Stimulated activated CD8-positive, alpha-beta memory T cell treated with anti-CD3 and anti-CD28 coated beads, Interleukin-7, amount 100 ng/mL, for 24 hours (primary cell): ENCODE measurements around the gene GOLGA8M.
A peak's percentile ranks its signal among the peaks of the same experiment; 100 is the strongest.
"Not testable (repeated sequence)": the region's sequence is repeated elsewhere in the genome, so short reads cannot be mapped to it uniquely, and the experiment has no call there.

Source experiments
- DNase-seq: peaks from one replicate; pipeline ENCODE4 v3.0.0-alpha.2; 2020; ENCODE audit warnings: low read depth

GOLGA8M gene

GRCh38 chr15:28712270-28712669 is at the start of gene GOLGA8M:
GOLGA8M (minus strand) TSS chr15:28712421; CDS start chr15:28712323, 98 bp downstream.
- not testable (repeated sequence) for DNase-seq

GRCh38 chr15:28742890-28743289 is 30.7 kb upstream of the GOLGA8M start:
- not testable (repeated sequence) for DNase-seq

GRCh38 chr15:28738590-28739292 is 26.5 kb upstream of the GOLGA8M start:
- not testable (repeated sequence) for DNase-seq

DNA sequence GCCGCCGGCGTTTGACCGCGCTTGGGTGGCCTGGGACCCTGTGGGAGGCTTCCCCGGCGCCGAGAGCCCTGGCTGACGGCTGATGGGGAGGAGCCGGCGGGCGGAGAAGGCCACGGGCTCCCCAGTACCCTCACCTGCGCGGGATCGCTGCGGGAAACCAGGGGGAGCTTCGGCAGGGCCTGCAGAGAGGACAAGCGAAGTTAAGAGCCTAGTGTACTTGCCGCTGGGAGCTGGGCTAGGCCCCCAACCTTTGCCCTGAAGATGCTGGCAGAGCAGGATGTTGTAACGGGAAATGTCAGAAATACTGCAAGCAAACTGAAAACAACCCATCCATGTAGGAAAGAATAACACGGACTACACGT is 26.0 kb upstream of the GOLGA8M start:
- DNase-seq = not testable (repeated sequence)

DNA sequence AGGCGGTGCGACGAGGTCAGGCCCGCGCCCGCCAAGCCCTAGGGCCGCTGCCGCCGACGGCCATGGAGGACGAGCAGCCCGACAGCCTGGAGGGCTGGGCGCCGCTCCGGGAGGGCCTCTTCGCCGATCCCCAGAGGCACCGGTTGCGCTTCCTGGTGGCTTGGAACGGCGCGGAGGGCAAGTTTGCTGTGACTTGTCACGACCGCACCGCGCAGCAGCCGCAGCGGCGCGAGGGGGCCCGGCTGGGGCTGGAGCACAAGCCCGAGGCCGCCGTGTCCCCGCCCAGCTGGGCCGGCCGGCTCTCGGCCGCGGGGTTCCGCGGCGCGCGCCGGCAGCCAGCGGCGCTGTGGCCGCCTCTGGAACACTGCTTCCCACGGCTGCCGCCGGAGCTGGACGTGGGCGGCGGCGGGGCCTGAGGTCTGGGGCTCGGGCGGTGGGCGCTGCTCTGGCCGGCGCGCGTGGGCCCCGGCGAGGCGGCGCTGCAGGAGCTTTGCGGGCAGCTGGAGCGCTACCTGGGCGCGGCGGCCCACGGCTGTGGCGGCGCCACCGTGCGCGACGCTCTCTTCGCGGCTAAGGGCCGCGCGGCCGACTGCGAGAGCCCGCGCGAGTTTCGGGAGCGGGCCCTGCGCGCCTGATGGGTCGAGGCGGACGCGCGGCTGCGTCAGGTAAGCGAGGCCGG is 25.4 kb upstream of the GOLGA8M start:
- DNase-seq = peak; percentile 8

DNA sequence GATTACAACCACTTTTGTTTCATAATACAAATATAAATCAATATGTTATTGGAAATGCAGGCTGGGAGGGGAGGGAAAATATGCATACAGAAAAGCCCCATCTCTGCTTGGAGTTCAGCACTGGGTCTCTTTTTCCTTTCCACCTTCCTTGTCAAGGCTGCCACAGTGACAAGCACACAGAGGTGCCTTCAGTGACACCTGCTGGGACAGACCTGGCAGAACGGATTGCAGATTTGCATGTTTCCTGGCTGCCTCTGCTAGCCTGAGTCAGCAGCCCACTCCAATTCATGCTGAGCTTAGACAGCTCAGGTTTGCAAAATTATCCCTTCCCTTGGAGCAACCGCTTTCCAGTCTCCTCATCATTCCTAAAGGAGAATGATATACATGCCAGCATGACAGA is 15.8 kb upstream of the GOLGA8M start:
- DNase-seq = peak; percentile 1

DNA sequence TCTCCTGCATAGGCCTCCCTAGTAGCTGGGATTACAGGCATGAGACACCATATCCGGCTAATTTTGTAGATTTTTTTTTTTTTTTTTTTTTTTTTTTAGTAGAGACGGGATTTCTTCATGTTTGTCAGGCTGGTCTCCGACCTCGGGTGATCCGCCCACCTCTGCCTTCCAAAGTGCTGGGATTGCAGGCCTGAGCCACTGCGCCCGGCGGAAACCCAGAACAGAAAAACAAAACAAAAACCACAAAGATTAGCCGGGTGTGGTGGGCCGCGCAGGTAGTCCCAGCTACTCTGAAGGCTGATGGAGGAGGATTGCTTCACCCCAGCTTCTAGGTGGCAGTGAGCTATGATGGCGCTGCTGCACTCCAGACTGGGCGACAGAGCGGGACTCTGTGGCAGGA is 14.8 kb upstream of the GOLGA8M start:
- not testable (repeated sequence) for DNase-seq

- DNase-seq = no peak
Observed at GRCh38 chr15:28726102-28726501, 13.9 kb upstream of the GOLGA8M start.

GRCh38 chr15:28725556-28725955 is 13.3 kb upstream of the GOLGA8M start:
- no peak for DNase-seq

- not testable (repeated sequence) for DNase-seq
Observed at GRCh38 chr15:28723986-28724385, 11.8 kb upstream of the GOLGA8M start.

DNA sequence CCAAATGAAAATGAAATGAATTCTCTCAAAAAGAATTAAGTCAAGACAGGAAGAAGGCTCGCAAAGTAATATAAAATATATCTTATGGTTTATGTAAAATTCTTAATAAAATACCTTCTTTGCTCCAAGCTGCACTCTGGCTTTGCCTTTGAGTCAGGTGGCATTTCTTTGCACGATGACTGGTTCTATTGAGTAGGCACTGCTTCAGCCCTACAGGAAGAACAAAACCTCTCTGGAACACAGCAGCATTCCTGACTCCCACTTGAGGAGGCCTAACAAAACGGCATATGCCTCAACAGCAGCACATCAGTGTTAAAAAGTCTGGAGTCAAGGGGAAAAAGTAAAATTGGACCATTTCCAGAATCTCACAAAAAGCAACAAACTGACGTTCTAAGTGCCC is 7.4 kb upstream of the GOLGA8M start:
- not testable (repeated sequence) for DNase-seq

GRCh38 chr15:28718576-28718975 is 6.4 kb upstream of the GOLGA8M start:
- DNase-seq = not testable (repeated sequence)

GRCh38 chr15:28714176-28714575 is 2.0 kb upstream of the GOLGA8M start:
- not testable (repeated sequence) for DNase-seq

- DNase-seq = not testable (repeated sequence)
Observed at GRCh38 chr15:28703927-28704326, 8.3 kb downstream of the GOLGA8M start.

GRCh38 chr15:28702427-28702826 is 9.8 kb downstream of the GOLGA8M start:
- not testable (repeated sequence) for DNase-seq

DNA sequence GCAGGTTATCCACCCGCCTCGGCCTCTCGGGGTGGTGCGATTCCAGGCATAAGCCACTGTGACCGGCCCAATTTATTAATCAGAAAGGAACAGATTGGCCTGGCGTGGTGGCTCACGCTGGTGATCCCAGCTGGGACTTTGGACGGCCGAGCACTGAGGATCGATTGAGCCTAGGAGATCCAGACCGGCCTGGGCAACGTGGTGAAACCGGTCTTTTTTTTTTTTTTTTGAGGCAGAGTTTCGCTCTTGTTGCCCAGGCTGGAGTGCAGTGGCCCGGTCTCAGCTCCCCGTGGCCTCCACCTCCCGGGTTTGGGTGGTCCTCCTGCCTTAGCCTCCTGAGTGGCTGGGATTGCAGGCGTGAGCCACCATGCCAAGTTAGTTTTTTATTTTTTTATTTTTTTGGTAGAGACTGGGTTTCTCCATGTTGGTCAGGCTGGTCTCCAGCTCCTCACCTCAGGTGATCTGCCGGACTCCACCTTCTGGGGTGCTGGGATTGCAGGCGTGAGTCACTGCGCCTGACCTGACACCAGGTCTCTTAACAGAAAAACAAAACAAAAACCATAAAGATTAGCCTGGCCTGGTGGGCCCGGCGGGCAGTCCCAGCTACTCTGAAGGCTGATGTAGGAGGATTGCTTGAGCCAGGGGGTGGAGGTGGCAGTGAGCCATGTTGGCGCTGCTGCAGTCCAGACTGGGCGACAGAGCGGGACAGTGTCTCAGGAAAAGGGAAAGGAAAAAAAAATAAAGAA is 18.0 kb downstream of the GOLGA8M start:
- DNase-seq = not testable (repeated sequence)

- not testable (repeated sequence) for DNase-seq
Observed at GRCh38 chr15:28693021-28693420, 19.2 kb downstream of the GOLGA8M start.

GRCh38 chr15:28673533-28673932 is 38.7 kb downstream of the GOLGA8M start:
- DNase-seq = not testable (repeated sequence)

GRCh38 chr15:28672122-28672521 is 40.1 kb downstream of the GOLGA8M start:
- not testable (repeated sequence) for DNase-seq

- not testable (repeated sequence) for DNase-seq
Observed at GRCh38 chr15:28666402-28666801, 45.8 kb downstream of the GOLGA8M start.

DNA sequence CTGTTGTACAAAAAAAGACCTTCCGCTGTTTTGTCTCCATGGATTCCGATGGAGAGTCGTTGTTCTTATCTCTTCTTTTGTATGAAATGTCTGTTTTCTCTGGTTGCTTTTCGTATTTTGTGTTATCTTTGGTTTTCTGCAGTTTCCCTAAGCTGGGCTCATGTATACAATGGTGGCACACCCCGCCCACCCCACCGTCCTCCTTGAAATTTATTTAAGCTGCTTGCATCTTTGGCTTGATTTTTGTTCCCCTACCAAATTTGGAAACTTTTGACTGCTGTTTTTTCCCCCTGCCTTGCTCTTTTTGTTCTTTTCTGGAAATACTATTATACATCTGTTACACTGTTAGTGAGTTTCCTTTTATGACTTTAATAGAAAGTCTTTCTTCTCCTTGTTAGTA is 47.6 kb downstream of the GOLGA8M start:
- not testable (repeated sequence) for DNase-seq

- DNase-seq = not testable (repeated sequence)
Observed at GRCh38 chr15:28663717-28664116, 48.5 kb downstream of the GOLGA8M start.

- not testable (repeated sequence) for DNase-seq
Observed at GRCh38 chr15:28660750-28661149, 51.5 kb downstream of the GOLGA8M start.
